GM21515 (cell line): ENCODE data around the gene ST8SIA3.
"Not testable (repeated sequence)": the region's sequence is repeated elsewhere in the genome, so short reads cannot be mapped to it uniquely, and the experiment has no call there.

ENCODE experiments used
- ATAC-seq: cut with Tn5 transposase; IDR thresholded peaks from one replicate; pipeline ENCODE4 v1.9.1; 2021; ENCODE audit not compliant: unreplicated experiment

Gene ST8SIA3

DNA sequence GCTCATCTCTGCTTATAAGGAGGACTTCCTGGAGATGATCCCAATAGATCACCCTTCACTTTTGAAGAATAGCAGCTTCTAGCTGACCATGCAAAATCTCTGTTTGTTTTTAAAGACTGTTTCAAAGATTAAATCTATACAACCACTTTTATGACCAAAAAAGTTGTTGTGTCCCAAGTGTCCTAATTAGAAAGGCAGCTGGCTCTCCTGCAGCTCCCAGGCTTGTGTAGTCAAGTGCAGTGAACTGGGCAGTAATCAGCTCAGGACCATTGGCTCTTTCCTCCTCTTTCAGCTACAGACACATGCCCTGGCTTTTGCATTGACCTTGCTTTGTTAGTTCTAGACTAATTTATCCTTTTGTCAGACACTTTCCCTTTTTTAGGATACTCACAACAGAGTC lies 10.4 kb downstream of the ST8SIA3 start:
- no peak for ATAC-seq

DNA sequence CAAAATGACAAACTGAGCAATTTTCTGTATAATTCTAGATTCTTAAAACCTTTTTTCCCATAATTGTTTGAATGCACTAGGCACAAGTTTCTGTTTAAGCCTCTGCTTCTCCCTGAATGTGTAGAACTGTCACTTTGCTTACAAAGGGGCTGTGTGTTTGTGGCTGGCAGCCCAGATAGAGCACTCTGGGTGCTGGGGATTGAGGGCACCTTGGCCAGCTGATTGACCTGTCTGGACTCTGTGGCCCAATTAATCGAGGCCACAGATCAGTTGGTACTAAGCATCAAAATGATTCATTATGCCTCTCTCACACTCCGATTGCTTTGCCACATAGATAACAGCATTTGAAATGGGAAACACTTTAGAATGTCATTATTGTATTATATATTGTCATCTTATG lies 12.1 kb downstream of the ST8SIA3 start:
- ATAC-seq: no peak

DNA sequence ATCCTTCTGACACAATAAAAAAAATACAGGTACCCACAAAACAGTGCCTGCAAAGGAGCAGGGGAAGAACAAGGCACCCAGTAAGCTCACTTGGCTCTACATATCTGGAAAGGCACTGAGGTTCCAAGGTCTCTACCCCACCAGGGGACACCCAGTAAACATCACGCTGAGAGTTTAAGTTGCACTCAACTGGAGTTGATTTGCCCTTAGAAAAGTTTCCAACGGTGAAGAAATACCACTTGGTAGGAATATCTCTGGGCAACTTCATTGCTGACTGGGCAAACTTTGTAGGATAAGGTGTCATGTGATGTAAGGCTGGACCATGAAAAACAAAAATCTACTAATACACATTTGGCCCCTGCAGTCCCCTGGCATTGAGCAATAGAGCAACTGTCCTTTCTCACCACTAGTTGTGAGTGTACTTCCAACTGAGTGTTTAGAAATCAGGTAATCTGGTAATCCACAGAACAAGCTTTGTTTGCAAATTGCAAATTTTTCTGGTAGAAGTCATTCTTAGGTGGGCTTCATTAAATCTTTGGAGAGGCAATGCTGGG lies 14.2 kb downstream of the ST8SIA3 start:
- ATAC-seq: no peak

DNA sequence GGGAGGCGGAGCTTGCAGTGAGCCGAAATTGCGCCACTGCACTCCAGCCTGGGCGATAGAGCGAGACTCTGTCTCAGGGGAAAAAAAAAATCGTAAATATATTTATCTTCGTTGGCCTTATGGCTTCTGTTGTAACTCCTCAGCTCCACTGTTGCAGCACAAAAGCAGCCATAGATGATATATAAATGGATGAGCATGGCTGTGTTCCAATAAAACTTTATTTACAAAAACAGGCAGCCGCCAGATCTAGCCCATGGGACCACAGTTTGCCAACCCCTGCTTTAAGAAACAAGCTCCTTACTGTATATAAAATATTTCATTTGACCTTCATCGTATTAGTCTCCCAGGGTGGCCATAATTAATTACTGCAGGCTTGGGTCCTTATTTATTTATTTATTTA lies 20.1 kb downstream of the ST8SIA3 start:
- no peak for ATAC-seq

DNA sequence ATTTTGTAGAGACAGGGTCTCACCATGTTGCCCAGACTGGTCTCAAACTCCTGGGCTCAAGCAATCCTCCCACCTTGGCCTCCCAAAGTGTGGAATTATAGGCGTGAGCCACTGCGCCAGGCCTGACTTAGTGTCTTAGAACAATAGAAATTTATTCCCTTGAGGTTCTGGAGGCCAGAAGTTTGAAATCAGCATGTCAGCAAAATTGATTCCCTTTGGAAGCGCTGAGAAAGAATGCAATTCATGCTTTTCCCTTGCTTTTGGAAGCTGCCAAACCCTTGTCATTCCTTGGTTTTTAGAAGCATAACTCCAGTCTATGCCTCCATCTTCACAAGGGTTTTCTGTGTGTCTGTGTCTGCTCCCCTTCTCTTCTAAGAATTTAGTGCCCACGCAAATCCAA lies 20.7 kb downstream of the ST8SIA3 start:
- ATAC-seq: no peak

DNA sequence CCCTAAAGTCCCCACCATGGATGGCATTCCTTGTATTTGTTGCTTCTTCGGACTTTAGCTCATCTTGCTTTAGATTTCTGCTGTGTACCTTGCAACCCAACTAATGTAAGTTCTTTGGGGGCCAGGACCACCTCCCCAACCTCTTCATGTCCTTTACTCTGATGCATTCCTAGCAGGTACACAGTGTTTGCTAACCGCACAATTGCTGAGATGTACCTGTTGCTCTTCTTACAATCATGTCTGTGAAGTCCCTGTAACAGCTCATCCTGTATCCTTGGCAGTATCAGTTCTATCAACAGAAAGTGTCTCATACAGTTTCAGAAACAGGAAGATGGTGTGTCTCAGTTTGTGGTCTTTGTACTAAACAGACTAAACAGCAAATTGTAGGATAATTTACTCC lies 24.1 kb downstream of the ST8SIA3 start:
- ATAC-seq: no peak

DNA sequence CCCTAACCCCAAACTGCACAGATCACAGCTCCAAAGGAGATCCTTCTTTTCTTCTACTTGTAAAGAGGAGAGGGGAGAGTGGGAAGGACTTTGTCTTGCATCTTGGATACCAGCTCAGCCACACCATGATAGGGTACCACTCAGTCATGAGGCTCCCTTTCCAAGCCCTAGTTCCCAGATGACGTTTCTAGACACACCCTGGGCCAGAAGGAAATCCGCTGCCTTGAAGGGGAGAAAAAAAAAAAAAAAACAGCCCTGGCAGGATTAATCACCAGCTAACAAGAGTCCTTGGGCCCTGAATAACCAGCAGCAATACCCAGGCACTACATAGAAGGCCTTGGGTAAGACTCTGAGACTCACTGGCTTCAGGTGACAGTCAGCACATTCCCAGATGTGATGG lies 36.9 kb downstream of the ST8SIA3 start:
- ATAC-seq: no peak

DNA sequence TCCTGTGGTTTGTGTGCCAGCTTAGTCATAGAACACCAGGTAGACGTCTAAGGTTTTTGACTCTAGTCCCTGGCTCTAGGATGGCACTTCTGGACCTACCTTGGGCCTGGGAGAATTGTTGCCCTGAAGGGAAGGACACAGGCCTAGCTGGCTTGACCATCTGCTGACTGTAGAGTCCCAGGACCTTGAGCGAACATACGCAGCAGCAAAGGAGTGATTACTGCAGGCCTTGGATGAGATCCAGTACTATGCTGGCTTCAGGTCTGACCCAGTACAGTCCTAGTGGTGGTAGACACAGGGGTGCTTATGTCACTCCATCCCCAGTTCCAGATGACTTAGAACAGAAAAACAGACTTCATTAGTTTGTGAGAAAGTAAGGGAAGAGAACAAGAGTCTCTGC lies 37.7 kb downstream of the ST8SIA3 start:
- ATAC-seq: no peak

DNA sequence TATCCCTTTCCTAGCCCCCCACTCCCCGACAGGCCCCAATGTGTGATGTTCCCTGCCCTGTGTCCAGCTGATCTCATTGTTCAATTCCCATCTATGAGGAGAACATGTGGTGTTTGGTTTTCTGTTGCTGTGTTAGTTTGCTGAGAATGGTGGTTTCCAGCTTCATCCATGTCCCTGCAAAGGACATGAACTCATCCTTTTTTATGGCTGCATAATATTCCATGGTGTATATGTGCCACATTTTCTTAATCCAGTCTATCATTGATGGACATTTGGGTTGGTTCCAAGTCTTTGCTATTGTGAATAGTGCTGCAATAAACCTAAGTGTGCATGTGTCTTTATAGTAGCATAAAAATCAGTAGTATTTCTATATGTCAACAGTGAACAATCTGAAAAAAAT lies 42.4 kb downstream of the ST8SIA3 start:
- ATAC-seq: not testable (repeated sequence)

DNA sequence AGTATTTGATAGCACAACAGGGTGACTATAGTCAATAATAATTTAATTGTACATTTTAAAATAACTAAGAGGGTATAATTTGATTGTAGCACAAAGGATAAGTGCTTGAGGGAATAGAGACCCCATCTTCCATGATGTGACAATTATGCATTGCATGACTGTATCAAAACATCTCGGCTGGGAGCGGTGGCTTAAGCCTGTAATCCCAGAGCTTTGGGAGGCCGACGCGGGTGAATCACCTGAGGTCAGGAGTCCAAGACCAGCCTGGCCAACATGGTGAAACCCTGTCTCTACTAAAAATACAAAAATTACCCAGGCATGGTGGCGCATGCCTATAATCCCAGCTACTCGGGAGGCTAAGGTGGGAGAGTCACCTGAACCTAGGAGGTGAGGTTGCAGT lies 44.5 kb downstream of the ST8SIA3 start:
- not testable (repeated sequence) for ATAC-seq

DNA sequence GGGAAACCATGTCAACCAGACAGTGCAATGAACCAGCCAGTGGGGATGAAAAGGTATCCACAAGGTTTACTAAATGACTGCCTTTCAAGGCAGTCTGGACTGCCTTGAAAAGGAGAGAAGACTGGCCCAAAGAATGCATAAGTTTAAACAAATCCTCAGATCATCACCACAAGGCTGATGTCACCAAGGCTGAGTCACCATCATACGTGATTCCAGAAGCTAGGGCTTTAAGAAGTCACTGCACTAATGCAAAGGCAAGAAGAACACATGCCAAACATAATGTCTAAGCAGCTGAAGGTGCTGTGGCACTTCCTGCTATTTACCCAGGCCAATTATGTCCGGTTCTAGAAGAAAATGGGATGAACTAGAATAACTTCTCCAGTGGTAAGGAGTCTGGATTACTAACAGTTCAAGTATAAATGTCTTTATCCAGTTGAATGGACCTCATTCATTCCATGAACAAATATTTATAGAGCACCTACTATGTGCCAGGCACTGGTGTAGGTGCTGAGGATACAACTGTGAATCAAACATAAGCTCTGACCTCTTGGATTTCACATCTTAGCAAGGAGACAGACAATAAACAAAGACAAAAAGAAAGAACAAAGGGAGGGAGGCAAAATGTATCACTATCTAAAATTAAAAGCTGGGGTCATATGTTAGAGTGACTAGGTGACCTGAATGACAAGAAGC lies 45.2 kb downstream of the ST8SIA3 start:
- no peak for ATAC-seq

DNA sequence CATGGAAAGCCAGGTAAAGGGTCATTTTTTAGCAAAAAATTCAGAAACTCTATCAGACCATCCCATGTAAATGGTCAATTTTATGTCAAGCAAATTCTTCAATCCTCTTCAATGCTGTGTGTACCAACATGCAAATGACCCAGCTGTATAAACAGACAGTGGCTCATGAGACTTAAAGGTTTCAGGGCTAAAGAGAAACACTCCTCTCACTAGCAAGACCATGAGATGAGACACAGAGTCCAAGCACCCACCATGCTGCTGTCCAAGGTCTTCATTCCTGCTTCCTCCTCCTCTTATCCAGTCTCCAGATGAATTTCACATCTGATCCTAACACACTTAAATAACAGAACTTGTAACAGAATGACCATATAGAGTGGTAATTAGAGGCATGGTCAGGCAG lies 52.0 kb downstream of the ST8SIA3 start:
- ATAC-seq: no peak

DNA sequence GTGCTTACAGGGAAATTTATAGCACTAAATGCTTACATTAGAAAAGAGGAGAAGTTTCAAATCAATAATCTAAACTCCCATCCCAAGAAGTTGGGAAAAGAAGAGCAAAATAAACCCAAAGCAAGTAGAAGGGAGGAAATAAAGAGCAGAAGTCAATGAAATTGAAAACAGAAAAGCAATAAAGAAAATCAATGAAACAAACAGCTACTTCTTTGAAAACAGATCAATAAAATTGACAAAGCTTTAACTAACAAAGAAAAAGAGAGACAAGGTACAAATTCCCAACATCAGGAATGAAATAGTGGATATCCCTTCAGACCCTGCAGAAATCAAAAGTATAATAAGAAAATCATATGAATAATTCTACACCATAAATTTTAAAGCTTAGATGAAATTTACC lies 57.3 kb downstream of the ST8SIA3 start:
- ATAC-seq: no peak

DNA sequence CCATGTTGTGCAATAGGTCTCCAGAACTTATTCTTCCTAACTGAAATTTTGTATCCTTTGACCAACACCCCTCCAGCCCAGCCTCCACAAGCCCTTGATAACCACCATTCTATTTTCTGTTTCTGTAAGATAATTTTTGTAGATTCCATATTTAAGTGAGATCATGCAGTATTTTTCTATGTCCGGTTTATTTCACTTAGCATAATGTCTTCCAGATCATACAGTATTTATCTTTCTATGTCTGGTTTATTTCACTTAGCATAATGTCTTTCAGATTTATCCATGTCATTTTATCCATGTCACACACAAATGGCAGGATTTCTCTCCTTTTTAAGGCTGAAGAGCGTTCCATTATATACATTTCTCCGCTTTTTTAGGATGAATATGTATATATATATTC lies 58.4 kb downstream of the ST8SIA3 start:
- ATAC-seq: no peak

DNA sequence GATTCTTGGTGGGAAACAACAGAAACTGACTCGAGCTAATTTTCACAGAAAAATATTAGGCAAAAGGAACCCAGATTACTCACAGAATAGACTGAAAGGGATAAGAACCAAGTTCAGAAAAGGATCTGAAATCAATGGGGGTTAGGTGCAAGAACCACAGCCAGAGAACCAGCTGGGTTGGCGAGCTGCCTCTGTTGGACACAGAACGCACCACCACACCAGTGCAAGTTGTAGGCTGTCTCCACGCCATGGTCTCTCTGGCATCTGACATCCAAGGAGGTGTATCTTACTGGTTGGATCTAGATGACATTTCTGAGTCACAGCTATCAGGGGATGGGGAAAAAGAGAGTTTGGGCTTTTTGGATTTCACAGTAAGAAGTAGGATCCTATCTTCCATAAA lies 64.2 kb downstream of the ST8SIA3 start:
- no peak for ATAC-seq
